Breast epithelium (tissue), 4 donors: ENCODE data around the gene ARNT2. TPM values are rescaled to one million over a fixed set of nuclear protein-coding genes. Genes with fewer than 3 reads are reported as not detected.

Experiments
- DNase-seq, 2 donors: peaks; one replicate each; pipeline ENCODE4 v3.0.0-alpha.2; 2019; ENCODE audit warnings: low spot score in 2 of 2
- H3K27ac ChIP-seq, 2 donors: fragments of 200-600 bp; sonication (generic) in 1 of 2; one replicate each; pipeline ENCODE4 v1.5.1; 2016 to 2019; ENCODE audit warnings: mild to moderate bottlenecking in 1 of 2
- H3K27me3 ChIP-seq, 2 donors: fragments of 200-600 bp; sonication (generic) in 1 of 2; one replicate each; pipeline versions ENCODE4 v1.5.1 to v1.6.0; 2017 to 2019; ENCODE audit warnings: control low read depth in 1 of 2, mild to moderate bottlenecking in 1 of 2
- H3K36me3 ChIP-seq: fragments of 200-600 bp; one replicate; pipeline ENCODE4 v1.5.1; 2019
- H3K4me1 ChIP-seq, 2 donors: fragments of 200-600 bp; sonication (generic); one replicate each; pipeline ENCODE4 v1.5.1; 2016 to 2019; ENCODE audit warnings: control low read depth in 1 of 2
- H3K4me3 ChIP-seq, 3 donors: fragments of 200-600 bp; sonication (generic); 1 replicate in 2 of 3; 2 replicates in 1 of 3; pipeline ENCODE4 v1.5.1; 2016 to 2019; ENCODE audit warnings: mild to moderate bottlenecking in 3 of 3, moderate library complexity in 2 of 3
- H3K9me3 ChIP-seq, 2 donors: fragments of 200-600 bp; sonication (generic) in 1 of 2; one replicate each; pipeline ENCODE4 v1.5.1; 2016 to 2019; ENCODE audit warnings: control low read depth in 1 of 2
- POLR2A ChIP-seq: fragments of 450-650 bp; IDR thresholded peaks from one replicate; pipeline ENCODE4 v1.6.1; 2016; ENCODE audit warnings: antibody characterized with exemption, mild to moderate bottlenecking, moderate library complexity
- POLR2AphosphoS5 ChIP-seq, 3 donors: sonication (generic); formaldehyde crosslinking; IDR thresholded peaks; one replicate each; pipeline ENCODE4 v1.6.1; 2017; ENCODE audit warnings: antibody characterized with exemption in 3 of 3
- intact Hi-C: fragments of 100-400 bp; cut with DNase I; formaldehyde crosslinking; loops from one replicate; pipeline ENCODE4 v1.15.1; 2023; ENCODE audit warnings: low total_unique reads
- total RNA-seq, 3 donors: library from RNA; depleted of rRNA; stranded (reverse); fragments of >200 nt; gene quantifications; one replicate each; pipeline ENCODE4 v1.1.0, GENCODE V29; 2016
- TF ChIP-seq, protein P1 (sequence below), 3 donors: fragments of 450-650 bp; IDR thresholded peaks; one replicate each; pipeline ENCODE4 v1.5.1; 2016 to 2017; ENCODE audit warnings: antibody characterized with exemption in 3 of 3, mild to moderate bottlenecking in 3 of 3, moderate library complexity in 3 of 3

The ARNT2 gene
- total RNA-seq, 3 donors from 2014 or later = 5.9 to 8.5 (median 7.0) TPM

DNA sequence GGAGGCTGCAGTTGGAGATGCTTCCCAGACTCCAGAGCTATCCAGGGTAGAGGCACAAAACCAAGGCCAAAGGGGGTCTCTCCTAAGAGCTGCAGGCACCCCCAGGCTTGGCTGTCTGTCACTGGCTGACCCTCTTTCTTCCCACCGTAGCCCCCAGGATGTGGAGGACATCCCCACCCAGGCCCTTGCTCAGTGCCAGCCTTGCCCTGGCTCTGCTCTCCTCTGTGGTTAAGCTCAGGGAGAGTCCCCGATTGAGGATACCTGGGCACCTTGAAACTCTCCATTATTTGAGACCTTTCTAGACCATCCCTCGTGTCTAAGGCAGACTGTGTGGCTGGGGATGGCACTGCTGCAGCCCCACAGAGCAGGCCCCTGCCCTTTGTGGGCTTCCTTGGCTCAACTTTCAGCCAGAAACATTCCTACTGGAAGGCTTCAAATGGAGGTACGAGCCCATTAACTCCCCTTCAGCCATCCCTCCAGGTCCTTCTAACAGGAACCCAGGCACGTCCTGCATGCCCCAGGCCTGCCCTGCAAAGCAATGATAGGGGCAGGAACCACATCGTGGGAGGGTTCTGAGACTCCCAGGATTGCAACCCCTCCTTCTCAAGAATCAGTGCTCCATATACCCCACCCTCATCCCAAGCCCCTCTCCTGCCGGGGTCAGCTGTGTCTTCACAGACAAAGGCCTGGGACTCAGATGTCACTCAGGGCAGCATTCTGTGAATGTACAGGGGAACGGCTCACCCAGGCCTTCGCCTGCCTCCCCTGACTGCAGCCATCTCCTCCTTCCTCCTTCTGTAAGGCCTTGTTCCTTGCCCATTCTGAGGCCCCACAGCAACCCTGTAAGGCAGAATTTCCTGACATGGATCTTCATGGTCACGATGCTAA is 188.0 kb downstream of the ARNT2 start:
- H3K27me3 ChIP-seq = no peaks in the 10 kb centered on the region
- no peaks in the 10 kb centered on the region for H3K36me3 ChIP-seq
- TF ChIP-seq POLR2AphosphoS5 (IDR thresholded peaks at IDR 0.05) = no peak
- TF ChIP-seq, protein P1, sequence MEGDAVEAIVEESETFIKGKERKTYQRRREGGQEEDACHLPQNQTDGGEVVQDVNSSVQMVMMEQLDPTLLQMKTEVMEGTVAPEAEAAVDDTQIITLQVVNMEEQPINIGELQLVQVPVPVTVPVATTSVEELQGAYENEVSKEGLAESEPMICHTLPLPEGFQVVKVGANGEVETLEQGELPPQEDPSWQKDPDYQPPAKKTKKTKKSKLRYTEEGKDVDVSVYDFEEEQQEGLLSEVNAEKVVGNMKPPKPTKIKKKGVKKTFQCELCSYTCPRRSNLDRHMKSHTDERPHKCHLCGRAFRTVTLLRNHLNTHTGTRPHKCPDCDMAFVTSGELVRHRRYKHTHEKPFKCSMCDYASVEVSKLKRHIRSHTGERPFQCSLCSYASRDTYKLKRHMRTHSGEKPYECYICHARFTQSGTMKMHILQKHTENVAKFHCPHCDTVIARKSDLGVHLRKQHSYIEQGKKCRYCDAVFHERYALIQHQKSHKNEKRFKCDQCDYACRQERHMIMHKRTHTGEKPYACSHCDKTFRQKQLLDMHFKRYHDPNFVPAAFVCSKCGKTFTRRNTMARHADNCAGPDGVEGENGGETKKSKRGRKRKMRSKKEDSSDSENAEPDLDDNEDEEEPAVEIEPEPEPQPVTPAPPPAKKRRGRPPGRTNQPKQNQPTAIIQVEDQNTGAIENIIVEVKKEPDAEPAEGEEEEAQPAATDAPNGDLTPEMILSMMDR (IDR thresholded peaks at IDR 0.05) = no peak
- no peak for TF ChIP-seq POLR2A
- intact Hi-C loops = no loop called here
- H3K9me3 ChIP-seq = no peaks in the 10 kb centered on the region
- no peak overlapping the region for H3K27ac ChIP-seq
- H3K4me1 ChIP-seq = no peaks in the 10 kb centered on the region
- H3K4me3 ChIP-seq = no peak overlapping the region
- DNase-seq = peak in 1 of 2 donors; percentile 5

DNA sequence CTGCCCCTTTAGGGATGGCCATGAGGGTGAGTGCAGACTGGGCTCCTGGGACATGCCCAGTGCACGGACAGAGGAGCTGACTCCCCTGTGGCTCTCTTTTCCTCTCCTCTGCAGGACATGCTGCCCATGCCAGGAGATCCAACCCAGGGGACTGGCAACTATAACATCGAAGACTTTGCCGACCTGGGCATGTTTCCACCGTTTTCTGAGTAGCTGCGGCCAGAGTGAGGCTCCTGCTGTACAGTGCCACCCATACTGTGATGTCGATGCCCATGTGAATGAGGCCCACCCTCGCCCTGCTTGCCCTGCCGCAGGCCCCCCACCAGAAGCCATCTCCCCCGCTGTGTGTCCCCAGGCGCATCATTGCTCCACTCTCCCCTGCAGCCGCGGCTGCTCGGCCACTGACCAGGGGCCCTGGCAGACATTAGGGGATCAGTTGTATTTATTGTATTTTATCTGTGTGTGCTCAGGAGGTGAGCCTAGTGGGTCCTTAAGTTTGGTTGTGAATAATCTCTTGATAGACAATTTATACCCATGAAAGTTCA is 189.4 kb downstream of the ARNT2 start:
- Histone ChIP-seq H3K4me3 (no peak overlapping the region), H3K36me3 (no peaks in the 10 kb centered on the region), H3K27me3 (no peaks in the 10 kb centered on the region), H3K9me3 (no peaks in the 10 kb centered on the region), H3K4me1 (no peaks in the 10 kb centered on the region), H3K27ac (no peak overlapping the region)
- intact Hi-C loops = no loop called here
- TF ChIP-seq, protein P1 (IDR thresholded peaks at IDR 0.05) = no peak
- TF ChIP-seq POLR2A (no peak), POLR2AphosphoS5 (IDR thresholded peaks at IDR 0.05) (no peak)
- DNase-seq = no peak

DNA sequence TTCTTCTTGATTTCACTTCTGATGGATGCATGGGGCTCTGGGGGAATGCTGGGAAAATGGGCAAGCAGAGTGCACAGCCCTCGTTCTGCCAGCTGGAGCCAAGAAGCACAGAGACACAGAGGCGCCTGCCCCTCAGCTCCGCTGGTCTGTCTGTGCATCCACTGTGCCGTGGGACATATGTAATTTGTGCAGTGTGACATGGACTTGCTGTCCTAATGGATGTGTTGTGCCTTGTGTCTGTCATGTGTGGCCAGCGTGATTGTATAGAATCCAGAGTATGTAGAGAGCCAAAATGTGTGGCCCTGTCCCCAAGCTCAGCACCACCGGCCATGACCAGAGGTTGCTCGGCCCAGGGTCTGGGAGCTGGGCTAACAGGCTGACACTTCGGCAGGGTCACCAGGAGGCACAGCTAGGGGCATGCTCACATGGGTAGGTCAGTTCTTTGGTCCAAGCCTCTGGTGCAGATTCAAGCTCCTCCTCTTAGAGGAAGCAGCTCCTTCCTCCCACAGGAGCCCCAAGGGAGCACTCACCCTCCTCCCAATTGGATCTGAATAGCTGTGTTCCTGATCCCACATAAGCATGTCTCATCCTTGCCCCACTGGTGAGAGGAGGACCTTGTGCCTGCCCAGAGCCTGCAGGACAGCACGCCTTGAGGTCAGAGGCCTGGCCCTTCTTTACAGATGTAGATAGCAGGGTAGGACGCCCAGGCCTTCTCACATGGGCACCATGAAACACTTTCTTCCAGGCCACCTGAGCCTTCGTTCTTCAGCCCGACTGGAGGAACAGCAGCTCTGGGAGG is 190.1 kb downstream of the ARNT2 start:
- Histone ChIP-seq H3K4me3 (no peak overlapping the region), H3K27me3 (no peaks in the 10 kb centered on the region), H3K9me3 (no peaks in the 10 kb centered on the region), H3K27ac (no peak overlapping the region), H3K36me3 (no peaks in the 10 kb centered on the region), H3K4me1 (no peaks in the 10 kb centered on the region)
- intact Hi-C loops = no loop called here
- TF ChIP-seq, protein P1 (IDR thresholded peaks at IDR 0.05) = no peak
- TF ChIP-seq POLR2AphosphoS5 (IDR thresholded peaks at IDR 0.05) (no peak), POLR2A (no peak)
- no peak for DNase-seq

DNA sequence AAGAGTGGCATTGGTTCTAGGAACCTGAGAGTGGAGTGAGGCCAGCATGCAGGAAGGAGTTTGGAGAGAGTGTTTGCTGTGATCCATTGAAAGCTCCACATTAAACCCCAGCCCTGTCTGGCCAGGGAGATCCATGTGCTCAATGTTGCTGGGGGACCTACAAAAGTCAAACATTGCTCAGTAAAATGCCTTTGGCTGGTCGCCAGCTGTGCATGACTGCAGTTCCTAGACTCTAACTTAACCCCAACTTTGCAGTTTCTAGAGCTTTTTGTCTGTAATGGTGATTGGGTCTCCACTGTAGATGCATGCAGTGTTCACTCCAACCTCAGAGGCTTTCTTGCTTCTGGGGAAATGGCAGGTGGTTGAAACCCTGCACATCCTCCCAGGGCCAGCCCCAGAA is 191.2 kb downstream of the ARNT2 start:
- H3K4me3 ChIP-seq = no peak overlapping the region
- no peaks in the 10 kb centered on the region for H3K27me3 ChIP-seq
- H3K36me3 ChIP-seq = no peaks in the 10 kb centered on the region
- DNase-seq = no peak
- TF ChIP-seq POLR2A (no peak), POLR2AphosphoS5 (IDR thresholded peaks at IDR 0.05) (no peak)
- TF ChIP-seq, protein P1 (IDR thresholded peaks at IDR 0.05) = no peak
- H3K4me1 ChIP-seq = no peaks in the 10 kb centered on the region
- no peak overlapping the region for H3K27ac ChIP-seq
- no peaks in the 10 kb centered on the region for H3K9me3 ChIP-seq
- intact Hi-C loops = no loop called here
